IPS-15b (cell line): ENCODE results near the gene ARL15.

Source experiments
- H3K27me3 ChIP-seq: one replicate; pipeline ENCODE4 v1.6.1; 2013; ENCODE audit warnings: low read length; ENCODE audit not compliant: control insufficient read depth, insufficient read depth
- H3K36me3 ChIP-seq: one replicate; pipeline ENCODE4 v1.6.1; 2013; ENCODE audit warnings: low read length; ENCODE audit not compliant: control insufficient read depth, insufficient read depth
- H3K4me1 ChIP-seq: one replicate; pipeline ENCODE4 v1.6.1; 2013; ENCODE audit warnings: mild to moderate bottlenecking, low read length; ENCODE audit not compliant: control insufficient read depth, insufficient read depth
- H3K4me3 ChIP-seq: one replicate; pipeline ENCODE4 v1.5.1; 2013; ENCODE audit warnings: low read depth, low read length
- H3K9ac ChIP-seq: one replicate; pipeline ENCODE4 v1.6.1; 2013; ENCODE audit warnings: low read depth, mild to moderate bottlenecking, low read length
- H3K9me3 ChIP-seq: one replicate; pipeline ENCODE4 v1.6.1; 2013; ENCODE audit warnings: mild to moderate bottlenecking, low read length; ENCODE audit not compliant: control insufficient read depth, insufficient read depth

Gene ARL15

GRCh38 chr5:54229041-54229780 is 81.2 kb downstream of the ARL15 start:
- no peaks in the 10 kb centered on the region for H3K4me1 ChIP-seq
- H3K4me3 ChIP-seq: no peak overlapping the region
- no peaks in the 10 kb centered on the region for H3K36me3 ChIP-seq
- no peaks in the 10 kb centered on the region for H3K9me3 ChIP-seq
- no peak overlapping the region for H3K9ac ChIP-seq
- no peaks in the 10 kb centered on the region for H3K27me3 ChIP-seq

GRCh38 chr5:54227759-54228158 is 82.6 kb downstream of the ARL15 start:
- Histone ChIP-seq H3K36me3 (no peaks in the 10 kb centered on the region), H3K4me3 (no peak overlapping the region), H3K4me1 (no peaks in the 10 kb centered on the region), H3K9ac (no peak overlapping the region), H3K9me3 (no peaks in the 10 kb centered on the region), H3K27me3 (no peaks in the 10 kb centered on the region)

GRCh38 chr5:54227109-54227508 is 83.3 kb downstream of the ARL15 start:
- Histone ChIP-seq H3K9ac (no peak overlapping the region), H3K36me3 (no peaks in the 10 kb centered on the region), H3K4me3 (no peak overlapping the region), H3K27me3 (no peaks in the 10 kb centered on the region), H3K4me1 (no peaks in the 10 kb centered on the region), H3K9me3 (no peaks in the 10 kb centered on the region)

DNA sequence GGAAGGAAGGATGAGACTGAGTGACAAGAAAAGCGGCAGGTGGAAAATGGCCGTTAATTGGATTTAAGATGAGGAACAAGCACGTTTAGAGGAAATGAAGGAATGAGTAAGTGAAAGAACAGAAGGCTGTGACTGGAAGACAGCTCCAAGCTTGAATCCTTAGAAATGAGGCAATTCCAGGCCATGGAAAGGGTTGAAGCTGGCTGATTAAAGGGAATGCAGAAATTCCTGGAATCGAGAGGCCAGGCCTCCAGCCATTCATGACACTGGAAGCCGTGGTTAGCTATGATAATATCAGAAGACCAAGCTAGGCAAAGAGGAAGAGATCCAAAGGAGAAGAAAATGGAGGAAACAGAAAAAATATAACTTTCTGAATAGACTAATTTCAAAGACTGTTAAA is 84.2 kb downstream of the ARL15 start:
- Histone ChIP-seq H3K9me3 (no peaks in the 10 kb centered on the region), H3K27me3 (no peaks in the 10 kb centered on the region), H3K4me1 (no peaks in the 10 kb centered on the region), H3K9ac (no peak overlapping the region), H3K36me3 (no peaks in the 10 kb centered on the region), H3K4me3 (no peak overlapping the region)

DNA sequence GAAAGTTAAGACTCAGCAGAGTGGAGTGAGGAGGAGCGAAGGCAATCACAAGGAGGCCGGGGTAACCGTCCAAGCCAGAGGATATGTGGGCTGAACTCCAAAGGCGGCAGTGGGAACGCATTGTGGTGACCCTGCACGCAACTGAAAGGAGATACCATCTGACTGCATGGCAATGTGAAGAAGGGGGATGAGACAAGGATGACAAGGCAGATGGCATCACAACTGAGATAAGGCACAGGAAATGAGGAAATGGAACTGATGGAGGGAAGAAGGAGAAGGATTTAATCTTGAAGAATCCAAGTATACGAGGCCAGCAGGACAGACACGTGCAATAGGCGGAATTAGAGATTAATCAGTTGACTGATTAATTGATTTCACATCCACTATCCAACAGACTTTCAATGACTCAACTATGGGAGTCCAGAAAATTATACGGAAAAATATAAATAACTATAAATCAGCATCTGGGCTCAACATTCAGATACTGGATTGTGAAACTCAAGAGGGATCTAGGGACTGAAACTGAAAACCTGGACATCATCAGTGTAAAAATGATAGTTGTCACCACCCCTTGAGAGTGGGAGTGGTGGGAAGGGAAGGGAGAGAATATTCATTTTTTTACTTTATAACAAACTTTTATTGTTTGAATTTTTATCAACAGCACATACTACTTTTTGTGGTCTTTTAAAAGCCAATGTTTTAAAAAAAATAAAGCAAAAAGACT is 86.1 kb downstream of the ARL15 start:
- Histone ChIP-seq H3K4me3 (no peak overlapping the region), H3K27me3 (no peaks in the 10 kb centered on the region), H3K9ac (no peak overlapping the region), H3K36me3 (no peaks in the 10 kb centered on the region), H3K9me3 (no peaks in the 10 kb centered on the region), H3K4me1 (no peaks in the 10 kb centered on the region)

DNA sequence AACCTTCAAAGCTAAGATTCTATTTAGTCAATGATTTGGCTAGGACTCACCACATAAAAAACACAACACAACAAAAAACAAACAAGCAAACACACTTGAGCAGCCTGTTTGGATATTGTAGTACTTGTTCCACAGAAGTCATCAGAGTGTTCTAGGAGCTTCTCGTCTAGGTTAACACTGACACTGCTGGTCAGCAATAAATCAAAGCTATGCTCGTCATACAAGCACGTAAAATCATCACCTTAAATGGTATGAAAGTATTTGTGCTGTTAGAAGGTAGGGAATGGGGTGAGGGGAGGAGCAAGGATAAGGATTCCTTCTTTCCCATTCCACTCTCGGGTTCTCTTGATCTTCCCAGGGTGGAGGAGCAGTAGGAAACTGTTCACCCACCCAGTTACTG is 88.0 kb downstream of the ARL15 start:
- H3K4me3 ChIP-seq: no peak overlapping the region

DNA sequence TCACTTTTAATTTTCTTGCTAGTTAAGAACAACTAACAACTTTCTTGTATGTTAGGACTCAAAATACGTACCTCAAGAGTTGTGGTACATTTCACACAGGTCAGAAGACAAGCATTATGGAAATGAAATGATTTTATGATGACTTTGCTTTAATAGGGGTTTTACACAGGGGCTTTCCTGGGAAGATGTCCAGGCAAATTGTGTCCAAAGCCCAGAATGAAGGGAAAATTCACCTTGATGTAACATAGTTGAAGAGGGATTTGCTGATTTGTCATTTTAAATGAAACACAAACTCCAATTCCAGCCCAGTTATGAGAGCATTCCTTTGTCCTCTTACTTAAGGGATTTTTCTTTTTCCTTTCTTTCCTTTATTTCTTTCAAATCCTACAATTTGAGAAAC is 89.2 kb downstream of the ARL15 start:
- H3K27me3 ChIP-seq: no peaks in the 10 kb centered on the region
- peaks cover 11% of the 10 kb centered on the region for H3K4me1 ChIP-seq
- no peak overlapping the region for H3K4me3 ChIP-seq
- no peak overlapping the region for H3K9ac ChIP-seq
- no peaks in the 10 kb centered on the region for H3K36me3 ChIP-seq
- H3K9me3 ChIP-seq: no peaks in the 10 kb centered on the region

More for the DNA sequence above, 88.0 kb downstream of the ARL15 start:
- H3K4me1 ChIP-seq: peaks cover 3% of the 10 kb centered on the region
- no peaks in the 10 kb centered on the region for H3K27me3 ChIP-seq
- no peak overlapping the region for H3K9ac ChIP-seq
- no peaks in the 10 kb centered on the region for H3K9me3 ChIP-seq
- no peaks in the 10 kb centered on the region for H3K36me3 ChIP-seq

- H3K4me1 ChIP-seq: peaks cover 15% of the 10 kb centered on the region
- H3K27me3 ChIP-seq: no peaks in the 10 kb centered on the region
- no peaks in the 10 kb centered on the region for H3K9me3 ChIP-seq
- no peak overlapping the region for H3K9ac ChIP-seq
- no peaks in the 10 kb centered on the region for H3K36me3 ChIP-seq
- H3K4me3 ChIP-seq: no peak overlapping the region
These were observed 89.9 kb downstream of the ARL15 start for GRCh38 chr5:54220230-54221040.

DNA sequence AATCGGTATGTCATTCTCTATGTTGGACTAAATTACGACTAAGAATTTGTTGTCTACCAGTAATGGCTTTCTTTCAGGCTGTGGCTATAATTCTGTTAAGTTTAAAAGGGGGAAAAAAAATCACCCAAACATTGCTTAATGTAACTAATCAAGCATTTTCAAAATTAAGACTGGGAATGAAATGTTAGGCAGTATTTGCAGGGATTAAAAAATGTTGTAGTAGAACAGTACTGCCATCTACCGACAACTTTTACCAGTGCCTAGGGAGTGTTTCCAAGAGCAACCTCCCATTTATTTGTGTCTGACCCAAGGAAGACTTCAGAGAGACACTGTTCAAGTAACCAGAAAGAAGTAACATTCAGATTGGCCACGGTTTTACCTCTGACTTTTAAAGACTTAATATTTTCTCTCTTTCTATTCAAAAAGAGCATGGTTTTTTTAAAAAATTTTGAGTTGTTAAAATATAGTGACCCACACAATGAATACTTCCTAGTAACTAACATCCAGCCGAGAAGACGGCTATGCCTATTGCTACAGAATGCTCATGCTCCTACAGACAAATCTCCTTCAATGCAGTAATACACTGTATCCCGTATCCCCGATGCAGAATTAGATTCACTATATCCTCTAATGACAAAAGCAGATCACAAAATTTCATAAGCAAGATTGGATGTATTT is 92.4 kb downstream of the ARL15 start:
- H3K36me3 ChIP-seq: no peaks in the 10 kb centered on the region
- no peak overlapping the region for H3K9ac ChIP-seq
- H3K4me1 ChIP-seq: peaks cover 33% of the 10 kb centered on the region
- H3K4me3 ChIP-seq: no peak overlapping the region
- no peaks in the 10 kb centered on the region for H3K9me3 ChIP-seq
- H3K27me3 ChIP-seq: no peaks in the 10 kb centered on the region

DNA sequence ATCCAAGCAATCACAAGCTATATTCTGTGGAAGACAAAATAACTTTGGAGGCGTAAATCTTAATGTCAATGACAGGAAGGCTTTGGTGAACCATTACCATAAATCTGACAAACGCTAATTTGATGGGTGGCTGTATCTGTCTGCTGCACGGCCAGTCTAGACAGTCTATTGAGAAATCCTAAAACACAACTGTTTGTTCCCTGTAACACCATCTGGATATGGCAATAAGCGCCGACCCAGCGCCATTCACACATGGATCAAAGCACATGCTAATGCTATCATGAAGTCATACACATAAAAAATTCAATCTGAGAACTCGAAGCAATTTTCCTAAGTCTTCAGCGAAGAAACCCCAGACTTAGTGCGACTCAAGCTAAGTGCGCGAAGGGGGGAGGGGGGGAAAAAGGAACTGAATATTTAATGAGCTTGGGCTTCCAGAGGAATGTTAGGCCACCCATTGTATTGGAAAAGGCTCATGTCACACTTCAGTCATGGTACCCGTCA is 95.1 kb downstream of the ARL15 start:
- no peaks in the 10 kb centered on the region for H3K36me3 ChIP-seq
- H3K9ac ChIP-seq: no peak overlapping the region
- H3K9me3 ChIP-seq: no peaks in the 10 kb centered on the region
- peaks cover 44% of the 10 kb centered on the region for H3K4me1 ChIP-seq
- no peaks in the 10 kb centered on the region for H3K27me3 ChIP-seq
- H3K4me3 ChIP-seq: peak overlapping the region; percentile 19

- Histone ChIP-seq H3K9ac (no peak overlapping the region), H3K4me3 (no peak overlapping the region), H3K4me1 (peaks cover 44% of the 10 kb centered on the region), H3K27me3 (no peaks in the 10 kb centered on the region), H3K36me3 (no peaks in the 10 kb centered on the region), H3K9me3 (no peaks in the 10 kb centered on the region)
These were observed 95.7 kb downstream of the ARL15 start for GRCh38 chr5:54214722-54215121.
